GM12865 (cell line): ENCODE data around the gene CACNG7.

ENCODE experiments used
- DNase-seq: peaks from one replicate; pipeline ENCODE4 v3.0.0; 2010; ENCODE audit warnings: low read depth
- H3K4me3 ChIP-seq: 2 replicates; pipeline ENCODE4 v1.5.1; 2011; ENCODE audit warnings: mild to moderate bottlenecking, low read depth, low read length, control low read depth
- CTCF ChIP-seq: IDR thresholded peaks from 2 replicates; pipeline ENCODE4 v1.5.1; 2011; ENCODE audit warnings: low read length, control low read depth, low read depth, inconsistent platforms; ENCODE audit not compliant: insufficient read depth; ENCODE audit errors: missing control alignments

Gene CACNG7

GRCh38 chr19:53898166-53898565, 10.9 kb upstream of the CACNG7 start:
- no peak overlapping the region for H3K4me3 ChIP-seq
- no peak for TF ChIP-seq CTCF
- no peak for DNase-seq

GRCh38 chr19:53898636-53899341, 10.3 kb upstream of the CACNG7 start:
- TF ChIP-seq CTCF = no peak
- no peak for DNase-seq
- no peak overlapping the region for H3K4me3 ChIP-seq

- TF ChIP-seq CTCF = no peak
- no peak for DNase-seq
- H3K4me3 ChIP-seq = no peak overlapping the region
Measured at GRCh38 chr19:53900191-53900860, 8.8 kb upstream of the CACNG7 start.

GRCh38 chr19:53903055-53903680, 5.9 kb upstream of the CACNG7 start:
- no peak for TF ChIP-seq CTCF

GRCh38 chr19:53904909-53905308, 4.2 kb upstream of the CACNG7 start:
- DNase-seq = no peak
- no peak overlapping the region for H3K4me3 ChIP-seq
- no peak for TF ChIP-seq CTCF

More at GRCh38 chr19:53903055-53903680, 5.9 kb upstream of the CACNG7 start:
- no peak overlapping the region for H3K4me3 ChIP-seq
- DNase-seq = no peak

- DNase-seq = no peak
- TF ChIP-seq CTCF = no peak
- H3K4me3 ChIP-seq = no peak overlapping the region
Measured at GRCh38 chr19:53905787-53906186, 3.3 kb upstream of the CACNG7 start.
